IPS-NIHi11 (cell line): ENCODE results near the gene STPG1.

ENCODE experiments used
- DNase-seq: peaks from one replicate; pipeline ENCODE4 v3.0.0; 2012; ENCODE audit warnings: mixed read lengths, low spot score

The STPG1 gene

GRCh38 chr1:24341260-24341659 lies 72.3 kb downstream of the STPG1 start:
- no peak for DNase-seq

- no peak for DNase-seq
Observed at GRCh38 chr1:24340770-24341169, 72.8 kb downstream of the STPG1 start.

GRCh38 chr1:24339996-24340395 lies 73.6 kb downstream of the STPG1 start:
- no peak for DNase-seq

- no peak for DNase-seq
Observed at GRCh38 chr1:24338447-24338846, 75.1 kb downstream of the STPG1 start.

GRCh38 chr1:24337455-24337854 lies 76.1 kb downstream of the STPG1 start:
- DNase-seq = no peak

- DNase-seq = no peak
Observed at GRCh38 chr1:24336075-24336474, 77.5 kb downstream of the STPG1 start.

- no peak for DNase-seq
Observed at GRCh38 chr1:24331961-24332673, 81.5 kb downstream of the STPG1 start.

GRCh38 chr1:24329797-24330543 lies 83.6 kb downstream of the STPG1 start:
- DNase-seq = no peak

GRCh38 chr1:24329331-24329730 lies 84.3 kb downstream of the STPG1 start:
- DNase-seq = no peak

GRCh38 chr1:24327891-24328290 lies 85.7 kb downstream of the STPG1 start:
- DNase-seq = no peak

- DNase-seq = no peak
Observed at GRCh38 chr1:24327486-24327885, 86.1 kb downstream of the STPG1 start.

GRCh38 chr1:24325587-24326449 lies 87.8 kb downstream of the STPG1 start:
- DNase-seq = no peak

- no peak for DNase-seq
Observed at GRCh38 chr1:24324903-24325302, 88.7 kb downstream of the STPG1 start.

GRCh38 chr1:24323281-24323680 lies 90.3 kb downstream of the STPG1 start:
- no peak for DNase-seq

GRCh38 chr1:24322470-24323177 lies 91.0 kb downstream of the STPG1 start:
- DNase-seq = peak; percentile 63

GRCh38 chr1:24321697-24322469 lies 91.7 kb downstream of the STPG1 start:
- peak; percentile 71 for DNase-seq

GRCh38 chr1:24321126-24321525 lies 92.5 kb downstream of the STPG1 start:
- DNase-seq = no peak

GRCh38 chr1:24319962-24320361 lies 93.6 kb downstream of the STPG1 start:
- no peak for DNase-seq

GRCh38 chr1:24319312-24319863 lies 94.2 kb downstream of the STPG1 start, which contains the start of gene GRHL3:
Gene GRHL3 (plus strand): TSS chr1:24319357. CDS start chr1:24319552, 195 bp downstream.
- peak; percentile 92 for DNase-seq

- no peak for DNase-seq
Observed at GRCh38 chr1:24318615-24319311, 94.8 kb downstream of the STPG1 start.
